ENCODE data around the gene WDR26. TPM values are rescaled to one million over a fixed set of nuclear protein-coding genes. Genes with fewer than 3 reads are reported as not detected.

WDR26 gene
- total RNA-seq, 1 experiment from 2014 or later, result 81.4 TPM

DNA sequence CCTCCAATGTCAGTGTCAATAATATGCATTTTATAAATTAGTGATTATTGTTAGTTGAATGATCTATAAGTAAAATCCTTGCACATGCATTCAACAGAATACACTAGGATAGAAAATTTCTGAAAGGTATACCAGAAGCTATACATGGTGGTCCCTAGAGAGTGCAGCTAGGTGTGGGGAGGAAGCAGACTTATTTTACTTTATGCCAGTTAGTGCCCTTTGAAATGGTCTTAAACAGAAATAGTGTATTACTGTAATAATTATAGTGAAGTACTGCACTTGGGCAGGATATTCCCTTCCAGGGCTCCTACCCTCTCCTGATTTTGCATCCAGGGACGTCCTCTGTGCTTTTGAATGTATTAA lies 23.2 kb upstream of the WDR26 start:
- no peak overlapping the region for H3K27ac Mint-ChIP-seq
- Histone ChIP-seq H3K9me3 (ENCODE audit: control insufficient read depth, low read depth, low read length) (no peaks in the 10 kb centered on the region), H3K23ac (ENCODE audit: insufficient read length, low read depth, low read length) (no peak overlapping the region), H3K14ac (ENCODE audit: insufficient read depth, low read length) (no peak overlapping the region), H2BK20ac (ENCODE audit: low read depth, low read length, poor library complexity, severe bottlenecking) (no peak overlapping the region), H3K56ac (ENCODE audit: insufficient read length, low read depth, low read length) (no peak overlapping the region), H2BK5ac (ENCODE audit: insufficient read length, low read length) (no peak overlapping the region), H3K4ac (ENCODE audit: low read depth, low read length) (no peak overlapping the region), H3K79me2 (ENCODE audit: insufficient read depth, low read length) (no peaks in the 10 kb centered on the region), H2AK5ac (ENCODE audit: insufficient read length, low read length) (no peak overlapping the region), H2BK12ac (ENCODE audit: insufficient read length, low read depth, low read length) (no peak overlapping the region), H4K91ac (ENCODE audit: insufficient read length, low read depth, low read length) (no peak overlapping the region), H4K20me1 (ENCODE audit: control insufficient read depth, insufficient read depth, insufficient read length) (no peaks in the 10 kb centered on the region), H3K4me2 (ENCODE audit: insufficient read depth, insufficient read length, low read length) (no peak overlapping the region), H2BK120ac (ENCODE audit: low read depth, low read length, poor library complexity, severe bottlenecking) (no peak overlapping the region), H3K23me2 (ENCODE audit: insufficient read length, low read depth, low read length, poor library complexity, severe bottlenecking) (no peaks in the 10 kb centered on the region), H2AFZ (ENCODE audit: low read length) (no peak overlapping the region), H3K79me1 (ENCODE audit: insufficient read depth, low read depth, low read length, poor library complexity, severe bottlenecking) (no peaks in the 10 kb centered on the region), H3K27ac (ENCODE audit: insufficient read length, low read depth, low read length) (no peak overlapping the region), H4K5ac (ENCODE audit: insufficient read length, low read depth, low read length) (no peak overlapping the region), H2BK15ac (ENCODE audit: low read depth, low read length) (no peak overlapping the region), H3K9ac (ENCODE audit: extremely low read depth, insufficient read length, low read length) (no peak overlapping the region), H3K4me1 (ENCODE audit: insufficient read depth, low read length) (no peaks in the 10 kb centered on the region), H4K8ac (replicated peaks; ENCODE audit: insufficient read length, low read depth, low read length) (no peak overlapping the region), H3K27me3 (ENCODE audit: insufficient read depth, low read length) (no peaks in the 10 kb centered on the region), H3T11ph (ENCODE audit: low read length) (no peak overlapping the region), H3K18ac (ENCODE audit: insufficient read length, low read depth, low read length) (no peak overlapping the region)
- TF ChIP-seq, protein P1, sequence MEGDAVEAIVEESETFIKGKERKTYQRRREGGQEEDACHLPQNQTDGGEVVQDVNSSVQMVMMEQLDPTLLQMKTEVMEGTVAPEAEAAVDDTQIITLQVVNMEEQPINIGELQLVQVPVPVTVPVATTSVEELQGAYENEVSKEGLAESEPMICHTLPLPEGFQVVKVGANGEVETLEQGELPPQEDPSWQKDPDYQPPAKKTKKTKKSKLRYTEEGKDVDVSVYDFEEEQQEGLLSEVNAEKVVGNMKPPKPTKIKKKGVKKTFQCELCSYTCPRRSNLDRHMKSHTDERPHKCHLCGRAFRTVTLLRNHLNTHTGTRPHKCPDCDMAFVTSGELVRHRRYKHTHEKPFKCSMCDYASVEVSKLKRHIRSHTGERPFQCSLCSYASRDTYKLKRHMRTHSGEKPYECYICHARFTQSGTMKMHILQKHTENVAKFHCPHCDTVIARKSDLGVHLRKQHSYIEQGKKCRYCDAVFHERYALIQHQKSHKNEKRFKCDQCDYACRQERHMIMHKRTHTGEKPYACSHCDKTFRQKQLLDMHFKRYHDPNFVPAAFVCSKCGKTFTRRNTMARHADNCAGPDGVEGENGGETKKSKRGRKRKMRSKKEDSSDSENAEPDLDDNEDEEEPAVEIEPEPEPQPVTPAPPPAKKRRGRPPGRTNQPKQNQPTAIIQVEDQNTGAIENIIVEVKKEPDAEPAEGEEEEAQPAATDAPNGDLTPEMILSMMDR (conservative IDR thresholded peaks at IDR 0.05), result peak; percentile 1; the same call in 1 of the 3 replicates
- WGBS (ENCODE audit: extremely low coverage, insufficient read length, low lambda C conversion rate), result no CpG with 5 or more reads among the region's 1 CpG
- H3K27me3 Mint-ChIP-seq (ENCODE audit: low read depth), result no peaks in the 10 kb centered on the region
- no peaks in the 10 kb centered on the region for H3K9me3 Mint-ChIP-seq
- H3K36me3 Mint-ChIP-seq (ENCODE audit: insufficient read depth in 1 of 3, low read depth in 3 of 3), result peaks cover 0 to 6% (median 2%) of the 10 kb centered on the region in 3 experiments; a peak in 3 of 7 replicates
- no peak for DNase-seq
- peaks cover 21 to 29% of the 10 kb centered on the region in 2 experiments for H3K4me1 Mint-ChIP-seq
- no peak overlapping the region for H3K4me3 Mint-ChIP-seq

Data from H9 (cell line).